Ishikawa (cell line): ENCODE data around the gene OR8H1.

Experiments used
- CEBPB ChIP-seq: IDR thresholded peaks from 2 replicates; pipeline ENCODE4 v1.6.1; 2012
- EGR1 ChIP-seq: IDR thresholded peaks from 2 replicates; pipeline ENCODE4 v1.6.1; 2012
- MAX ChIP-seq: IDR thresholded peaks from 2 replicates; pipeline ENCODE4 v1.6.1; 2012
- REST ChIP-seq: IDR thresholded peaks from 2 replicates; pipeline ENCODE4 v1.6.1; 2012; ENCODE audit warnings: low read depth, mild to moderate bottlenecking
- TAF1 ChIP-seq: IDR thresholded peaks from 2 replicates; pipeline ENCODE4 v1.6.1; 2012; ENCODE audit warnings: low read depth, mild to moderate bottlenecking
- USF1 ChIP-seq: IDR thresholded peaks from 2 replicates; pipeline ENCODE4 v1.6.1; 2012
- YY1 ChIP-seq: IDR thresholded peaks from 2 replicates; pipeline ENCODE4 v1.6.1; 2012; ENCODE audit warnings: low read depth

GRCh38 chr11:56292154-56292553, at the start of gene OR8H1:
- TF ChIP-seq CEBPB (no peak), YY1 (no peak), REST (no peak), MAX (no peak), EGR1 (no peak), USF1 (no peak), TAF1 (no peak)
